Cardiac muscle cell (in vitro differentiated cells and primary cell): Measurements from ENCODE around the gene CTNNBL1. TPM values are rescaled to one million over a fixed set of nuclear protein-coding genes. Genes with fewer than 3 reads are reported as not detected.

Source experiments
- DNase-seq, 2 donors: peaks; one replicate each; pipeline versions ENCODE4 v3.0.0 to v3.0.0-alpha.2; 2010 to 2017; ENCODE audit warnings: low read depth in 1 of 2, low spot score in 1 of 2
- H3K27ac ChIP-seq: fragments of 200-600 bp; sonication (generic); 2 replicates; pipeline ENCODE4 v1.5.1; 2016
- H3K27me3 ChIP-seq: fragments of 200-600 bp; sonication (generic); 2 replicates; pipeline ENCODE4 v1.6.0; 2016; ENCODE audit warnings: control low read depth
- H3K36me3 ChIP-seq: fragments of 200-600 bp; sonication (generic); 2 replicates; pipeline ENCODE4 v1.5.1; 2016; ENCODE audit warnings: control low read depth
- H3K4me1 ChIP-seq: fragments of 200-600 bp; sonication (generic); 2 replicates; pipeline ENCODE4 v1.8.1; 2017; ENCODE audit warnings: low read depth, mild to moderate bottlenecking, mixed run types
- H3K4me3 ChIP-seq: fragments of 200-600 bp; sonication (generic); 2 replicates; pipeline ENCODE4 v1.5.1; 2016; ENCODE audit warnings: mild to moderate bottlenecking
- H3K9me3 ChIP-seq: fragments of 200-600 bp; sonication (generic); 2 replicates; pipeline ENCODE4 v1.5.1; 2017; ENCODE audit warnings: low read depth, mild to moderate bottlenecking, control low read depth
- polyA plus RNA-seq: library from polyadenylated mRNA; unstranded; fragments of >200 nt; fragmentation: Nextera tagmentation; extraction: Ambion mirVana; gene quantifications from 2 replicates; pipeline ENCODE4 v1.2.1, GENCODE V29; 2016
- total RNA-seq: library from RNA; depleted of rRNA; stranded (reverse); fragments of >200 nt; gene quantifications from 2 replicates; pipeline ENCODE4 v1.2.3, GENCODE V29; 2016
- TF ChIP-seq, protein P1 (sequence below): IDR thresholded peaks from 2 replicates; pipeline ENCODE4 v1.5.1; 2012; ENCODE audit warnings: low read depth, mild to moderate bottlenecking, low read length

The CTNNBL1 gene
- total and polyA plus RNA-seq, 2 experiments from 2014 or later: 37.0 to 68.6 TPM

DNA sequence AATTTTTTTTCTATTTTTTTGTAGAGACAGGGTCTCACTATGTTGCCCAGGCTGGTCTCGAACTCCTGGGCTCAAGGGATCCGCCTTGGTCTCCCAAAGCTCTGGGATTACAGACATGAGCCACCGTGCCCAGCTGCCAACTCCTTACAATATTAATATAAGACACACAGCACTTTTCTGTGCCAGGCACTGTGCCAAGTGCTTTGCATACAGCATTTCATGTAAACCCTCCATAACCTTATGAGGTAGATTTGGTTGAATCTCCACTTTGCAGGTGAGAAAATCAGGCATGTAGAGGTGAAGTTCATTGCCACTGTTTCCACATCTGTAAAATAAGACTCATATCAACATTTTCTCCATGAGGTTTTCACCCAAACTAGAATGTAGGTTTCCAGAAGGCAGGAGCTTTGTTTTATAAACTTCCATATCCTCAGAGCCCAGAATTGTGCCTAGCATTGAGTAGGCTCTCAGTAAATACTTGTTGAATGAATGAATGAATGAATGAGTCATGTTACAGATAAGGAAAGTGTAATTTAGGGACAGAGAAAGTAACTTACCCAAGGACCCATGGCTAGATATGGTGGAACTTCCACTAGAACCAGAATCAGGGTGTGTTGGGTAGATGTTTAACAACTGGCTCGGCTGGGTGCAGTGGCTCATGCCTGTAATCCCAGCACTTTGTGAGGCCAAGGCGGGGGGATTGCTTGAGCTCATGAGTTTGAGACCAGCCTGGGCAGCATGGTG is 3.0 kb upstream of the CTNNBL1 start:
- no peak overlapping the region for H3K27ac ChIP-seq
- H3K27me3 ChIP-seq: peaks cover 35% of the 10 kb centered on the region
- TF ChIP-seq, protein P1, sequence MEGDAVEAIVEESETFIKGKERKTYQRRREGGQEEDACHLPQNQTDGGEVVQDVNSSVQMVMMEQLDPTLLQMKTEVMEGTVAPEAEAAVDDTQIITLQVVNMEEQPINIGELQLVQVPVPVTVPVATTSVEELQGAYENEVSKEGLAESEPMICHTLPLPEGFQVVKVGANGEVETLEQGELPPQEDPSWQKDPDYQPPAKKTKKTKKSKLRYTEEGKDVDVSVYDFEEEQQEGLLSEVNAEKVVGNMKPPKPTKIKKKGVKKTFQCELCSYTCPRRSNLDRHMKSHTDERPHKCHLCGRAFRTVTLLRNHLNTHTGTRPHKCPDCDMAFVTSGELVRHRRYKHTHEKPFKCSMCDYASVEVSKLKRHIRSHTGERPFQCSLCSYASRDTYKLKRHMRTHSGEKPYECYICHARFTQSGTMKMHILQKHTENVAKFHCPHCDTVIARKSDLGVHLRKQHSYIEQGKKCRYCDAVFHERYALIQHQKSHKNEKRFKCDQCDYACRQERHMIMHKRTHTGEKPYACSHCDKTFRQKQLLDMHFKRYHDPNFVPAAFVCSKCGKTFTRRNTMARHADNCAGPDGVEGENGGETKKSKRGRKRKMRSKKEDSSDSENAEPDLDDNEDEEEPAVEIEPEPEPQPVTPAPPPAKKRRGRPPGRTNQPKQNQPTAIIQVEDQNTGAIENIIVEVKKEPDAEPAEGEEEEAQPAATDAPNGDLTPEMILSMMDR: no peak
- no peaks in the 10 kb centered on the region for H3K36me3 ChIP-seq
- no peaks in the 10 kb centered on the region for H3K9me3 ChIP-seq
- no peak overlapping the region for H3K4me3 ChIP-seq
- peaks cover 5% of the 10 kb centered on the region for H3K4me1 ChIP-seq
- DNase-seq: no peak

DNA sequence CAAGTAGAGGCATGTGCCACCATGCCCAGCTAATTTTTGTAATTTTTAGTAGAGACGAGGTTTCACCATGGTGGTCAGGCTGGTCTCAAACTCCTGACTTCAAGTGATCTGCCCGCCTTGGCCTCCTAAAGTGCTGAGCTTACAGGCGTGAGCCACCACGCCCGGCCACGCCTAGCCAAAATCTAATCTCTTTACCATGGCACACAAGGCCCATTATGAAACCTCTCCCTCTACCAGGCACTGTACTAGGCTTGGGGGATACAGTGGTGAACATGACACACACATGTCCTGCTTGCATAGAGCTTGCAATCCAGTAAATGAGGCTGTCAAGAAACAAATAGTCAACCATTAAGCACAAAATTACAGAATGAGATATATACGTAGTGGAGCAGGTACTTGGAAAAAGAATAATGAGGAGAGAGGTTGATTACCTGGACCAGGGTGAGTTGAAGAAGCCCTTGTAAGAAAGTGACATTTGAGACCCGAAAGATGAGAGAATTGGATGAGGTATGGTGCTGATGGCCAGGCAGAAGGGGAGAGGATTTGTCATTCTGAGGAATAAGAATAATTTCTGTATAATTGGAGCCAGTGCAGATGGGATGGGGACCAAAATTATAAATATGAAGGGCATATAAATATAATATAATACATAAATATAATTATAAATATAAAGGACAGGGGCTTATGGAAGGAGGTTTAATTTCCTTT is 1.2 kb upstream of the CTNNBL1 start:
- H3K4me1 ChIP-seq: peaks cover 5% of the 10 kb centered on the region
- TF ChIP-seq, protein P1: no peak
- no peak overlapping the region for H3K27ac ChIP-seq
- no peak overlapping the region for H3K4me3 ChIP-seq
- peaks cover 27% of the 10 kb centered on the region for H3K27me3 ChIP-seq
- no peaks in the 10 kb centered on the region for H3K9me3 ChIP-seq
- no peak for DNase-seq
- no peaks in the 10 kb centered on the region for H3K36me3 ChIP-seq

DNA sequence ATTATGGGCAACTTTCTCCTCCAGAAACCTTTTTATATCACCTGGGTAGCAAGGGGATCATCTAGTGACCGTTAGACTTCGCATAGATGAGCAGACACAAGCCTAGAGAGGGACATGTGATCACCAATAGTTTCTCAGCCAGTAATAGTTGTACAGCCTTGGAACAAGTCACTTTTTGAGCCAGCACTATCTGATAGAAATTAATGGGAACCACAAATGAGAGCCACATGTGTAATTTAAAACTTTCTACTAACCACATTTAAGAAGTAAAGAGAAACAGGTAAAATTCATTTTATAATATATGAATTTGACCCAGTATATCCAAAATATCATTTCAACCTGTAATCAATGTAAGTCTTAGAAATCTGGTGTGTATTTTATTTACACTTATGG is 592 bp upstream of the CTNNBL1 start:
- Histone ChIP-seq H3K27me3 (peaks cover 21% of the 10 kb centered on the region), H3K27ac (no peak overlapping the region), H3K4me3 (peak overlapping the region; percentile 81), H3K9me3 (no peaks in the 10 kb centered on the region), H3K4me1 (peaks cover 5% of the 10 kb centered on the region), H3K36me3 (no peaks in the 10 kb centered on the region)
- TF ChIP-seq, protein P1: no peak
- DNase-seq: no peak

DNA sequence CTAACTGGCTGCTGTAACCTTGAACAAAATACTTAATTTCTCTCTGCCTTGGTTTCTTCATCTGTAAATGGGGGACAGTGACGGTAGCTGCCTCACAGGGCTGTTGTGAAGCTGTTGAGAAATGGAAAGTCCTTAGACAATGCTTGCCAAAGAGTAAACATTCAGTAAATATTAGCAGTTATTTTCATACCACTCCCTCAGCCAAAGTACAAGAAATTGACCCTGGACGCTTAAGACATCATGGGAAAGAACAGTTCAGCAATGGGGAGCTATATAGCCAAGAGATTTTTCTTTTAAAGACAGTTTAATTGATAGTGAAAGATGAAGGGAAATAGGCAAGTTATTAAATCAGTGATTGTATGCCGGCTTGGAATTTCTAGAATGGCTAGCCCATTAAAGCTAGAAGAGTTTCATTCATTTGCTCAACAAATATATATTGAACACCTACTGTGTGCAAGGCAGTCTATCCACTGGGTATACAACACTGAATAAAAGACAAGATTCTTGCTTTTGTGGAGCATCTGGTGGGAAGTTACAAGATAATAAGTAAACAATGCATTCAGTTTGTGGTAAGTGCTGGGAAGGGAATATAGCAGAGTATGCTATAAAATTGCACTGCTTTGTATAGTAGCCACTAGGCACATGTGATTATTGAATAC is 2.0 kb downstream of the CTNNBL1 start:
- no peak overlapping the region for H3K4me3 ChIP-seq
- H3K4me1 ChIP-seq: peaks cover 5% of the 10 kb centered on the region
- no peaks in the 10 kb centered on the region for H3K36me3 ChIP-seq
- TF ChIP-seq, protein P1: no peak
- peaks cover 4% of the 10 kb centered on the region for H3K27me3 ChIP-seq
- H3K27ac ChIP-seq: no peak overlapping the region
- DNase-seq: no peak
- H3K9me3 ChIP-seq: no peaks in the 10 kb centered on the region

DNA sequence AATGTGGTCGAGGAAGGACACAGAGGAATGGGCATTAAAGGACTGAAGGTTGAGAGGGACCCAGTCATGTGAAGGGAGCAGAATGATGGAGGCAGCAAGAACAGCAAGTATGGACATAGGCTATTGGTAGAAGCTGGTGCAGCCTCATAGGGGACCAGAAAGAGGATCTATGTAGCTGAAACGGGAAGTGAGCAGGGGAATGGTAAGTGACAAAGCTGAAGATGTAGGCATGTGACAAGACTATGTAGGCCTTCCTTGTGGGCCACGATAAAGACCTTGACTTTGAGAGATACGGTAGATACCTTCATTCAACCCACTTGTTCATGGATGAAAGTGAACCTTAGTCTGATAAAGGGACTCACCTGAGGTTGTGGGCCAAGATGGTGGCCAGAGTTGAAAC is 3.5 kb downstream of the CTNNBL1 start:
- H3K36me3 ChIP-seq: no peaks in the 10 kb centered on the region
- DNase-seq: no peak
- H3K4me1 ChIP-seq: peaks cover 5% of the 10 kb centered on the region
- H3K4me3 ChIP-seq: no peak overlapping the region
- TF ChIP-seq, protein P1: no peak
- no peaks in the 10 kb centered on the region for H3K9me3 ChIP-seq
- no peaks in the 10 kb centered on the region for H3K27me3 ChIP-seq
- no peak overlapping the region for H3K27ac ChIP-seq
